SW 1271 (cell line): ENCODE measurements around the gene CRYGC.

Source experiments
- DNase-seq, 2 experiments: peaks; one replicate each; lab custom pipeline; 2025; lab: John Stamatoyannopoulos, UW

Gene CRYGC

DNA sequence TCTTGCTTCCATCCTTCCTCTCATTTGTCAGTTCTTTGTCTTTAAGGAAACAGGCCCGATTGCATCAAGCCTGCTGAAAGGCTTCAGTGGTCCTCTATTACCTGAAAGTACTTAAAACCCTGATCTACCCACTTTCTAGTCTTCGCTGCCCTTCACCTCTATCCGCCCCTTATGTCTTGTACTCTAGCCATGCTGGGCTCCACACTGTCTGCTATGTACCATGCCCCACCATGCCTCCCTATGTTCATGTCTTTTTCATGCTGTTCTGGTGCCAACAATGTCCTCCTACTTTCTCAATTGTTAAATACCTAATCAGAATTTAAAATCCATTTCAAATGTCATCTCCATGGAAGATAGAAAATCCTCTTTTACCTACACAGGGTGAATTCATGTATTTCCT is 33.5 kb downstream of the CRYGC start:
- no peak for DNase-seq

DNA sequence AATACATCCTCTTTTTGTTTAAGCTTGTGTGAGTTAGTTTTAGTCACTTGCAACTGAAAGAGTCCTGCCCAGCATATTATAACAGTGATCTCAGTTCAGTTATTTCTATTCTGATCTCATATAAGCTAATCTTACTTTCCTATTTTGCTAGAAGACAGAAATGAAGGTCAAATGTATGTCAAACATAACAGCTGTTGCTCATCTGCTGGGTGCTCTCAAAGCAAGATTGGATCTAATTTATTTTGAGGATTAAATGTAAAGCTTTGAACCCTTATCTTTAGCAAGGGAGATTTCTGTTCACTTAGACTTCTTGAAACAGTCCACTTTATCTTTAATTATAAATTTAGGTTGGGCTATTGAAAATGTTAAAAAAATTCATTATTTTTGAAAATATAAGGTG is 36.5 kb downstream of the CRYGC start:
- no peak for DNase-seq

DNA sequence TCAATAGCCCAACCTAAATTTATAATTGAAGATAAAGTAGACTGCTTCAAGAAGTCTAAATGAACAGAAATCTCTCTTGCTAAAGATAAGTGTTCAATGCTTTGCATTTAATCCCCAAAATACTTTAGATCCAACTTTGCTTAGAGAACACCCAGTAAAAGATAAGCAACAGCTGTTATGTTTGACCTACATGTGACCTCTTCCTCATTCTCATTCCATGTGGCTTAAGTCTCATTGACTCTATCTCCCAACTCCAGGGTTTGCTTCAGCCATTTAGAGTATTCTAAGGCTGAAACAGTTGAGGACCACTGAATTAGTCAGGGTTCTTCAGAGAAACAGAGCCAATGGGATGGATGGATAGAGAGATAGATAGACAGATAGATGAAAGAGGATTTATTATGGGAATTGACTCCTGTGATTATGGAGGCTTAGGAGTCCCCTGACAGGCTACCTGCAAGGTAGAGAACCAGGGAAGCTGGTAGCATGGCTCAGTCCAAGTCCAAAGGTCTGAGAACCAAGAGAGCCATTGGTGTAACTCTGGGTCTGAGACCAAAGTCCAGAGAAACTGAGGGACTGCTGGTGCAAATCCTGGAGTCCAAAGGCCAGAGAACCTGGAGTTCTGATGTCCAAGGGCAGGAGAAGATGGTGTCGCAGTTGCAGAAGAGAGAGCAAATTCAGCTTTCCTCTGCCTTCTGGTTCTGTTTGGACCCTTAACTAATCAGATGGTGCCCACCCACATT is 37.4 kb downstream of the CRYGC start:
- no peak for DNase-seq

DNA sequence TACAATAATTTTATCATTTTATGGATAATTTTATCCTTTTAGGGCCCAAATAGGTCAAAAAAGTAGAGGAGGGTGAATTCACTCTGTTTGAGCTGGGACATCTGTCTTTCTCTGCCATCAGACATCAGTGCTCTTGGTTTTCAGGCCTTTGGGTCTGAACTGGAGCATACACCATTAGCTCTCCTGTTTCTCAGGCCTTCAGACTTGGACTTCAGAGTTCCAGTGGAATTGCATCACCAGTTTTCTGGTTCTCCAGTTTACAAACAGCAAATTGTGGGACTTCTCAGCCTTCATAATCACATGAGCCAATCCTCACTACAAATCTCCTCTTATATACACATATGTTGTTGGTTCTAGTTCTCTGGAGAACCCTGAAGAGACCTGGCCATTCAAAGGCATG is 39.2 kb downstream of the CRYGC start:
- no peak for DNase-seq

DNA sequence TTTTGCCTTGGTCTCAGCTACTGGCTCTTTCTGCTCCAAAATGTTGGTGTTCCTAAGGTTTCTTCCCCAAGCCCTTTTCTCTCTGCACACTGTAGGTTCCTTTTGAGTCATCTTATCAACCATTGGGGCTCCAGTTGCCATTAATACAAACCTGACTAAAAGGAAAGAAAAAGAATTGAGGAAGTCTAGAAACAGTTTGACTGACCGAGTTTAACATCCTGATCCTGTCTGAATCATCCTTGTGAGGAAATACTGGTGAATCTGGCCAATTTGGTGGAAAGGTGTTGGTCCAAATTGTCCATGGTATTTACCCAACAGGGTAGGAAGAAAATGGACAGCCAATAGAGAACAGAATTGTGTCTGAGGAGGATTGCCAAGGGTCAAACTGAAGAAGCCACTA is 43.6 kb downstream of the CRYGC start:
- no peak for DNase-seq

DNA sequence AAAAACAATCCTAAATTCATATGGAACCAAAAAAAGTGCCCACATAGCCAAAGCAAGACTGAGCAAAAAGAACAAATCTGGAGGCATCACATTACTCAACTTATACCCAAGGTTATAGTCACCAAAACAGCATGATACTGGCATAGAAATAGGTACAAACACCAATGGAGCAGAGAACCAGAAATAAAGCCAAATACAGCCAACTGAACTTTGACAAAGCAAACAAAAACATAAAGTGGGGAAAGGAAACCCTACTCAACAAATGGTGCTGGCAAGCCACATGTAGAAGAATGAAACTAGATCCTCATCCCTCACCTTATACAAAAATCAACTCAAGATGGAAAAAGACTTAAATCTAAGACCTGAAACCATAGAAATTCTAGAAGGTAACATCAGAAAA is 45.8 kb downstream of the CRYGC start:
- DNase-seq = no peak
